Fibroblast of mammary gland (primary cell): ENCODE results near the gene PLBD1.

Experiments
- DNase-seq: peaks from one replicate; pipeline ENCODE4 v3.0.0-alpha.2; 2010; ENCODE audit warnings: low read depth
- H3K4me3 ChIP-seq: 2 replicates; pipeline ENCODE4 v1.5.1; 2011; ENCODE audit warnings: low read depth, mild to moderate bottlenecking, low read length, moderate library complexity; ENCODE audit not compliant: control insufficient read depth
- CTCF ChIP-seq: conservative IDR thresholded peaks from 2 replicates; pipeline ENCODE4 v1.5.1; 2011; ENCODE audit warnings: low read depth, low read length, inconsistent platforms; ENCODE audit not compliant: control insufficient read depth, insufficient read depth

The PLBD1 gene

GRCh38 chr12:14588571-14588970 is 20.9 kb upstream of the PLBD1 start:
- no peak for DNase-seq
- H3K4me3 ChIP-seq, result no peak overlapping the region
- TF ChIP-seq CTCF, result no peak

- TF ChIP-seq CTCF, result no peak
- H3K4me3 ChIP-seq, result no peak overlapping the region
- no peak for DNase-seq
These were observed 11.0 kb upstream of the PLBD1 start for GRCh38 chr12:14578646-14579045.

- H3K4me3 ChIP-seq, result no peak overlapping the region
- no peak for TF ChIP-seq CTCF
- DNase-seq, result peak; percentile 22
These were observed 9.7 kb upstream of the PLBD1 start for GRCh38 chr12:14577344-14577743.

GRCh38 chr12:14576896-14577295 is 9.2 kb upstream of the PLBD1 start:
- no peak for TF ChIP-seq CTCF
- H3K4me3 ChIP-seq, result no peak overlapping the region

GRCh38 chr12:14575585-14575984 is 7.9 kb upstream of the PLBD1 start:
- DNase-seq, result no peak
- no peak overlapping the region for H3K4me3 ChIP-seq
- TF ChIP-seq CTCF, result no peak

More at GRCh38 chr12:14576896-14577295, 9.2 kb upstream of the PLBD1 start:
- DNase-seq, result no peak

GRCh38 chr12:14573118-14573517 is 5.4 kb upstream of the PLBD1 start:
- TF ChIP-seq CTCF, result no peak
- no peak for DNase-seq
- H3K4me3 ChIP-seq, result no peak overlapping the region

- DNase-seq, result no peak
- H3K4me3 ChIP-seq, result no peak overlapping the region
- no peak for TF ChIP-seq CTCF
These were observed 4.7 kb upstream of the PLBD1 start for GRCh38 chr12:14572401-14572800.
